Measurements from ENCODE around the gene IL31RA. TPM values are rescaled to one million over a fixed set of nuclear protein-coding genes. Genes with fewer than 3 reads are reported as not detected.

IL31RA gene
- total RNA-seq, 1 donor from 2014 or later, result 0.16 TPM

Other genes with a start within 250 kb of the IL31RA start
- gene SLC38A9, start 139.0 kb upstream of the IL31RA start, total RNA-seq, result 14.7 and 15.2 TPM in 2 replicates
- gene DDX4, start 113.3 kb upstream of the IL31RA start, total RNA-seq, result not detected in 2 replicates
- 89.8 and 148 TPM in 2 replicates for gene IL6ST, start 143.6 kb downstream of the IL31RA start, total RNA-seq

All from myocyte (in vitro differentiated cells).